Type B pancreatic cell (in vitro differentiated cells): Measurements from ENCODE around the gene SCYL3. TPM values are rescaled to one million over a fixed set of nuclear protein-coding genes. Genes with fewer than 3 reads are reported as not detected.

Source experiments
- DNase-seq: peaks from one replicate; pipeline ENCODE4 v3.0.0; 2021; ENCODE audit warnings: mixed read lengths; ENCODE audit not compliant: unreplicated experiment; ENCODE audit errors: extremely low spot score
- H3K27ac Mint-ChIP-seq: 2 replicates; pipeline ENCODE4 v1.8.0; 2021; ENCODE audit warnings: mild to moderate bottlenecking, mixed read lengths
- H3K27me3 Mint-ChIP-seq: 2 replicates; pipeline ENCODE4 v1.8.0; 2021; ENCODE audit warnings: mixed read lengths
- H3K36me3 Mint-ChIP-seq: 2 replicates; pipeline ENCODE4 v1.8.0; 2021; ENCODE audit warnings: mixed read lengths
- H3K4me1 Mint-ChIP-seq: one replicate; pipeline ENCODE4 v1.8.0; 2021; ENCODE audit warnings: mixed read lengths; ENCODE audit not compliant: unreplicated experiment
- H3K4me3 Mint-ChIP-seq: 2 replicates; pipeline ENCODE4 v1.8.0; 2021; ENCODE audit warnings: mild to moderate bottlenecking, mixed read lengths
- H3K9me3 Mint-ChIP-seq: 2 replicates; pipeline ENCODE4 v1.8.0; 2021; ENCODE audit warnings: mixed read lengths
- CTCF ChIP-seq: fragments of 200-600 bp; sonication (generic); conservative IDR thresholded peaks from 2 replicates; pipeline ENCODE4 v1.5.0; 2021; ENCODE audit warnings: antibody characterized with exemption, mild to moderate bottlenecking
- total RNA-seq: library from RNA; stranded (reverse); gene quantifications from 2 replicates; pipeline ENCODE4 v1.2.1, GENCODE V29; 2021; ENCODE audit warnings: low replicate concordance

SCYL3 gene
- total RNA-seq, 1 donor from 2014 or later = 12.4 TPM

GRCh38 chr1:169896013-169896412 lies 2.3 kb upstream of the SCYL3 start:
- Mint-ChIP-seq H3K36me3 (no peaks in the 10 kb centered on the region), H3K9me3 (peaks cover 4% of the 10 kb centered on the region), H3K27me3 (peaks cover 27% of the 10 kb centered on the region), H3K27ac (peak overlapping the region; percentile 49), H3K4me1 (peaks cover 16% of the 10 kb centered on the region), H3K4me3 (peak overlapping the region; percentile 32)
- TF ChIP-seq CTCF = no peak
- no peak for DNase-seq

GRCh38 chr1:169894424-169895145 lies 889 bp upstream of the SCYL3 start:
- peaks cover under 1% of the 10 kb centered on the region for H3K36me3 Mint-ChIP-seq
- no peak for TF ChIP-seq CTCF
- peaks cover 25% of the 10 kb centered on the region for H3K4me1 Mint-ChIP-seq
- peak overlapping the region; percentile 87 for H3K4me3 Mint-ChIP-seq
- peaks cover 4% of the 10 kb centered on the region for H3K9me3 Mint-ChIP-seq
- no peak for DNase-seq
- H3K27me3 Mint-ChIP-seq = peaks cover 24% of the 10 kb centered on the region
- H3K27ac Mint-ChIP-seq = peak overlapping the region; percentile 98

- Mint-ChIP-seq H3K27ac (peak overlapping the region; percentile 96), H3K4me1 (peaks cover 29% of the 10 kb centered on the region), H3K27me3 (peaks cover 18% of the 10 kb centered on the region), H3K36me3 (peaks cover 7% of the 10 kb centered on the region), H3K9me3 (peaks cover 4% of the 10 kb centered on the region), H3K4me3 (peak overlapping the region; percentile 92)
- DNase-seq = no peak
- TF ChIP-seq CTCF = no peak
Observed at GRCh38 chr1:169892927-169893644, 610 bp downstream of the SCYL3 start.

- Mint-ChIP-seq H3K4me1 (peaks cover 29% of the 10 kb centered on the region), H3K27ac (peak overlapping the region; percentile 96), H3K4me3 (peak overlapping the region; percentile 92), H3K9me3 (peaks cover 4% of the 10 kb centered on the region), H3K36me3 (peaks cover 7% of the 10 kb centered on the region), H3K27me3 (peaks cover 13% of the 10 kb centered on the region)
- DNase-seq = no peak
- TF ChIP-seq CTCF = no peak
Observed at GRCh38 chr1:169892176-169892926, 1.3 kb downstream of the SCYL3 start.

GRCh38 chr1:169891539-169891885 lies 2.2 kb downstream of the SCYL3 start:
- TF ChIP-seq CTCF = no peak
- peak overlapping the region; percentile 96 for H3K27ac Mint-ChIP-seq
- no peak for DNase-seq

More at GRCh38 chr1:169891539-169891885, 2.2 kb downstream of the SCYL3 start:
- peak overlapping the region; percentile 85 for H3K4me3 Mint-ChIP-seq
- peaks cover 4% of the 10 kb centered on the region for H3K9me3 Mint-ChIP-seq
- H3K4me1 Mint-ChIP-seq = peaks cover 29% of the 10 kb centered on the region
- H3K36me3 Mint-ChIP-seq = peaks cover 9% of the 10 kb centered on the region
- peaks cover 6% of the 10 kb centered on the region for H3K27me3 Mint-ChIP-seq
